LoVo (cell line): ENCODE results near the gene WDR35.

Source experiments
- DNase-seq: peaks from one replicate; pipeline ENCODE4 v3.0.0-alpha.2; 2016; ENCODE audit warnings: low spot score

Gene WDR35

DNA sequence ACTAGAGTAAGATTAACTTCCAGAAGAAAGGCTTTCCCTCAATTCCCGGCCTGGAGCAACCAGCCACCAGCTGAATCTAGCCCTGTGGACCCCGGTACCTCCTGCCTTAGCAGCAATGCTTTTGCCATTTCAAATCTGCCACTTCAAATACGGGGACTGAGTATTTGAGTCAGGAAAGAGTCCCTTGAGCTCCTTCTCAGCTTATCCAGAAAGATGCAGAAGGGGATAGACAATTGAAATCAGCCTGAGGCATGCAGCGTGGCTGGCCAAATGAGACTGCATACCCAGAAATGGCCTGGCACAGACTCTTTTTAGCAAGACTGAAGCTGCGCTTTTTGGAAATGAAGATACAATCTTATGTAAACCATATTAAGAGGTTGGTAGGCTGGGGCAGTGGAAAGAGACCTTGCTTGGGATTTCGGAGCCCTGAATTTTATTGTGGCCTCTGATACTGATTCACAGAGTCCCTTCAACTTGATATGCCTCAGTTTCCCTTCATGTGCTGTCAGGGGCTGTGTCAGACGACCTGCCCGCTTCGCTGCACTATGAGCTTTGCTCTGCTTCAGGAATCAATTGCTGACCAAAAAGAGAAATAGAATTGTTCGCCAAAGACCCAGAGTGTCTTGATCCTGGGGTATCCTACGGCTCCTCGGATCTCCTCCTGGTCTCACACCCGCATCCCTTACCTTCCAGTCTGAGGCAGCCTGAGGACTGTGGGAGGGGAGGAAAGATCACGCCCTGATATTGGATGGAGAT is 21.5 kb upstream of the WDR35 start:
- DNase-seq: no peak

GRCh38 chr2:20008703-20009102 is 18.8 kb upstream of the WDR35 start:
- DNase-seq: no peak

DNA sequence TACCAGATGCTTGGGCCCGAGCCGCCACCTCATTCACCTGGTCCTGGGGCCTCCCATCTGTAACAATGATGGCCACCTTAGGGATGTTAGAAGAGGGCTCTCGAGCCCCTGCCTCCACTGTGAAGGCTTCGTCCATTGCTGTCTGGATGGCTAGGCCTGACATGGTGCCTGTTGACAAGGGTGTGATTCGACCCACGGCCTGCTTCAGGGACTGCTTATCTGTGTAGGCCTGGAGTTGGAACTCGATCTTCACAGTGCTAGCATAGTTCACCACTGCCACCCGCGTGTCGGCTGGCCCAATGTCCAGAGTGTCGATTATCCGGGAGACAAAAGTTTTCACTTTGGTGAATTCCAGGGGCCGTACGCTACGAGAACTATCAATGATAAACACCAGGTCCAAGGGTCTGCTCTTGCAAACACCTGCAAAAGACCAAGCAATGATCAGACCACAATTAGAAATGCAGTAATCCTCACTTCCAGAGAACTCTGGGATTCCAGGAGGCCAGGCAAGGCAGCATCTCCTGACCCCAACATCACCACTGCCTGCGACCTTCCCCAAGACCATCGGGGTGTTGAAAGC is 16.1 kb upstream of the WDR35 start:
- no peak for DNase-seq

DNA sequence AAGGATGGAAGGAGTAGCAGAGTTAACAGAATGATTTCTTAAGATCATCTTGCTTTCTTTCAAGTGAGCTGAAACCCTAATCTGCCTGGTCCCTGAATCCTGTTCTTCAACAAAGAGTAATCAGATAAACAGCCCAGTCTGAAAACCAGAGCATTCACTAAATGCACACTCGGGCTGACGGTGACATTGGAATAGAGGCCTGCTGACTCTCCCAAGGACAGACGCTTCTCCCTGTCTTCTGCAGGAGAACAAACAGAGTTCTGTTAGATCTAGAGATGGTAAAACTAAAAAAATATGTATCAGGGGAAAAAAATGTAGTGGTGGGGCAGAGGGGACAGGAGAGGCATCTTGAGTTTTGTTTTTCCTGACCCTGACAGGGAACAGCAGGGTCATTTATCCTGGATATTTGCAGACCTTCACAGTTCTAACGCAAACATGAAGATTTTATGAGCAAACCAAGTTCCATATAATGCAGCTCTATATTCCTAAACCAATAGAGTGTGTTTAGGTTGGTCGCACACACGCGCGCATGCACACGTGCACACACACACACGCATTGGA is 15.2 kb upstream of the WDR35 start:
- no peak for DNase-seq

DNA sequence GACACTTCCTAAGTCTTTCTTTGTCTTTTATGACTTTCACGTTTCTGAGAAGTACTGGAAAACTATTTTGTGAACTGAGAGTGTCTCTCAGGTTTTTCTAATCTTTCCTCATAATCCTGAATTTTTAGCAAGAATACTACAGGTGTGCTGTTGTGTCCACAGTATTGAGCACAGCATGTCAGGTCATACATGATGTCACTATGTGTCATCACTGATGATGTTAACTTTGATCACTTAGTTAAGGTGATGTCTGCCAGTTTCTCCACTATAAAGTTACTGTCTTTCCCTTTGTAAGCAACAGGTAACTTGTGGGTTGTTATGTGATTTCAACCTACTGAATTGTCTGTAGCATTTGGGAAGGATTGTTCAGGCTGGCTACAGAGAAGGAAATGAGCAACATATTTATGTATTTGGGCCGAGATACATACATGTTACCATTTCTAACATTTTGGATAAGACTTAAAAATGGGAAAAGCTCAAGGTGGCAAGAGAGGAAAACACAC is 11.5 kb upstream of the WDR35 start:
- no peak for DNase-seq

DNA sequence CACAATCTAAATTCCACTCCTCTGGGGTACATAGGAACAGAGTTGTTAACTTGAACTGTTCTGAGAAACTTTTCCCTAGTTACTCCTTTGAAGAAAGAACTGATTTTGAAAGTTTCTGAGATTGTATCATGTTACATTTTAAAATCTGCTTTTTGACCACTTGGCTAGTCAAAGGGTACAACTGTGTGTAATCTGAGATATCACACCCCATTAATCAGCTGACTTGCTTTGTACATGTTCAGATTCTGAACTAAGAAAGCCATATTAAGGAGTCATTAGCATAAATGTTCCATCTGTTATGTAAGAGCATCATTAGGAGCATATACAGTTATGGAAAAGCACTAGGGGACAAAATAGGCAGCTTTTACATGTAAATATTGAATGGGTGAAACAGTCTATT is 3.8 kb upstream of the WDR35 start:
- no peak for DNase-seq

DNA sequence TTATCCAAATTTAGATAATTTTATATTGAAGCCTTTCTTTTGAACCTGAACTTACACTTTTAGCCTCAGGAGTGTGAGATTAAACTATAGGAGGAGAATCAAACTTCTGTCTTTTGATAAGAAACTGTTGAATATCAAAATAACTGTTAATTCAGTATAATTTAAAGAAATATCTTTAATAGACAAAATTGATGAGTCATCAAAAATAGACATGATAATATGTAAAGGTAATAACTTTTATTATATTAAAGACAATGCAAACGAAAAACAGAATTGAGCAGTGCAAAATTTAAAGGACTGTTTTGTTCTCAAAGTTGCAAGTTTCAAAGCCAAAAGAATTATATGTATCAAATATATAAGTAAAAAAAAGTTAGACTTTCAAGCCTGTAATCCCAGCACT is 2.0 kb upstream of the WDR35 start:
- DNase-seq: no peak

GRCh38 chr2:19990416-19990728 is 467 bp upstream of the WDR35 start:
- no peak for DNase-seq

GRCh38 chr2:19989342-19989666 is 601 bp downstream of the WDR35 start:
- DNase-seq: no peak

DNA sequence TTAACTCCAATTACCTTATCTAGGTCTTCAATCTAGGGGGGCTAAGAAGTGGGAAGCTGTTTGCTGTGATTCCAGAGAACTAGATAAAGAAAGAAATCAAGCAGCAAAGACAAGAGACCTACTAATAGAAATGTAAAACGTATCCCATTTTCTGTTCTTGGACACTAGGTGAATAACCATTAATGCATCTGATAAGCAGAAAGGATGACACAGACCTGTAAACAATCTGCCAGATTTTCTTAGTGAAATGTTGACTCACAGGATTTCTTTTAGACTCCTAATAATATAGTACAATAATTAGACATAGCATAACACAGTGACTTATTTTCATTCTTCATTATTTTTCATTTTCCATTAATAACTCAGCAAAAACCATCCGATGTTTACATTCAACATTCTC is 1.3 kb downstream of the WDR35 start:
- no peak for DNase-seq

DNA sequence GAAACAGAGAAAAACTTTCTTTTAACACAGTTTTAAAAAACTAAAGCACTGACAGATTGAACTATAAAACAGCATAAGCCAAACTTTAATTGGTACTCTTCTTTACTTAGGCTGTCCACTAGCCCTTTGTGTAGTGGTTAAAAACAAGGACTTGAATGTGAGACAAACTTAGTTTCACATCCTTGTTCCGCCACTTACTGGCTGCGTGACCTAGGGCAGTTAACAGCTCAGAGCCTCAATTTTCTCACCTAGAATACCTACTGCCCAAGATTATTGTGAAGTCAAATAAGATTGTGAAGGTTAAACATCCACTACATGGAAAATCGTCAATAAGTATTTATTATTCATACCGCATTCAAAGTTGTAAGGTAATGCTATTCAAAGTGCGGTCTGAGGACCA is 2.0 kb downstream of the WDR35 start:
- DNase-seq: no peak

GRCh38 chr2:19982268-19982667 is 7.6 kb downstream of the WDR35 start:
- DNase-seq: no peak

GRCh38 chr2:19979932-19980331 is 10.0 kb downstream of the WDR35 start:
- DNase-seq: no peak

GRCh38 chr2:19973466-19973865 is 16.4 kb downstream of the WDR35 start:
- DNase-seq: no peak

GRCh38 chr2:19971691-19972090 is 18.2 kb downstream of the WDR35 start:
- DNase-seq: no peak

DNA sequence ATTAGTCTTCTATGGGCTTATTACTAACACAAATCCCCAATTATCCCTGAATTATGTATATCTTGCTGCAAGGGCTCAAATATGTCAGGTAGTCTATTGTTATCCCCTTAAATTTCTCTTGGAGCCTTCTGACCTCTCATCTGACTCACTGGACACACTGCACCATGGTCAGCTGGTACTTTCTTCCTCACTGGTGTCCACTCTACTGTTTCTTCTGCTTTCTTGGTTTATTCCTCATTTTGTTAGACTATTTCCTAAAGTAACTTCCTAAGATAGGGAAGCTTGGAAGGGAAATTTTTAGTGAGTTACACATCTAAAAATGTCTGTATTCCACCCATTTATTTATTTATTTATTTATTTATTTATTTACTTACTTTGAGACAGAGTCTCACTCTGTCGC is 26.5 kb downstream of the WDR35 start:
- DNase-seq: no peak

DNA sequence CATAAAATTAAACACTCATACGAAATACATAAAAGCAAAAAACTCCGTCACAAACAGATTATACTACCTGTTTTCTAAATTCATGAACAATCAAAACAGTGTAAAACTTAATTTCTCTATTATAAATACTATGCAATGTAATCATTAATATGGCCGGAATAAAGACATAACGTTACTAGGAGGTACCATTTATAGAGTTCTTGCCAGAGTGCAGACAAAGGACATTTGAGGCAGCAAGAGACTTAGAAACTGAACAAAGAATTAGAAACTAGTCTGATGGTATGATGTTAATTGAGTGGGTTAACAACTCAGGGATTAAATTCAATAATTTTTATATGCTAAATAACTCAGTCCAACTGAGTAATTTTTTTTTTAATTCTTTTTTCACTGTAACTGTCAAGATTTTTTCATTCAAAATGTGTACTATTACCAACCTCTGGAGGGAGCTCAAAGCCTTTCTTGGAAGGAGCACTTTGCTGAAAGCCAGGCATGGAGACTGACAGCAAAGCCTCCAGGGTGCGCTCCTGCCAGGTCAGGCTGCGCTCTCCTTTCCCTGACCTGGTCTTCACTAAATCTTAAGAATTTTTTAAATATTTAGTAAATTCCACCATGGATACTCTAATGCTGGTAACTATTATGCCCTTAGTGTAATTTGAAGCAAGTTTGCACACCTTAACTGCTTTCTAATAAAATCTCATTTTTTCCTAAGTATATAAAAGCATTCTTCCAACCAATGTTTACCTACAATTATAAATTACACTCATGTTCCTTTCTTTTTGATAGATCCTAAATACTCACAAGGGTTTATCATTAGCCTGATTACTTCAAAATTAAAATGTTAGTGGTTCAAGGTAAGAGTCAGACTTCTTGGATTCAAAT is 34.1 kb downstream of the WDR35 start:
- DNase-seq: peak; percentile 65

- DNase-seq: no peak
These were observed 40.8 kb downstream of the WDR35 start for GRCh38 chr2:19949071-19949470.

GRCh38 chr2:19947184-19947940 is 42.5 kb downstream of the WDR35 start:
- no peak for DNase-seq

- no peak for DNase-seq
These were observed 45.6 kb downstream of the WDR35 start for GRCh38 chr2:19944205-19944845.

DNA sequence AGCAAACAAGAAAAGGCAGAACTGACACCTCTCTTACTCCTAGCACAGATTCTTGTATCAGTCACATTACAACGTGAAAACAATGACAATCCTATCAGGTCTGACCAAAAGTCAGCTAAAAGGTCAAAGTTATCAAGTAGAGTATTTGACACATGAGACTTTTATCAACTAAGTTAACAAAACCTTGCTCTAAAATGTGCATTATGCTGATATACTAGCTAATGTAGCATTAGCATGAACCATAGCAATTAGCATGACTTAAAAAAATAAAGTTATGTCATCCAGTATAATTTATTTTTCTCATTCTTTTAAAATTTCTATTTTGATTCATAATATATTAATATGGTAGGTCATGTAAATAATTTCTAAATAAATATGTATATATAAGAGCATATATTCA is 46.7 kb downstream of the WDR35 start:
- DNase-seq: no peak

DNA sequence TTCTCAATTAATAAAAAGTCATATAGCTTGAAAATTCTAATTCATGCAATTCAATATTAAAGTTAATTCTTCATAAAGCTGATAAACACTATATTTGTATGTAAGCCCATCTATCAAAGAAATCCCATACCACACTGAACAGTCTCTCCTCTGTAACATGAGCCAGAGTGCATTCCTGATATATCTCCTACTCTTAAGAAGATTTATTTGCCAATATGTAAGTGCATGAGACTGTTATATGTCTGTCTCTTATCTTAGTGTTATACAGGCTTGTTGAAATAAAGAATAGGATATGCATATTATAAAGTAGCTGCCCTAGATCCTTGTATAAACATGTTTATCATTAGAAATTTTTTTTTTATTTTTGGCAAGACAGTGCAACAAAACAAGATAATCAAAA is 47.7 kb downstream of the WDR35 start:
- no peak for DNase-seq
